ENCODE measurements around the gene CDH4. TPM values are rescaled to one million over a fixed set of nuclear protein-coding genes. Genes with fewer than 3 reads are reported as not detected.

Gene CDH4
- total RNA-seq, 2 experiments from 2014 or later: 0.06 to 0.08 TPM

DNA sequence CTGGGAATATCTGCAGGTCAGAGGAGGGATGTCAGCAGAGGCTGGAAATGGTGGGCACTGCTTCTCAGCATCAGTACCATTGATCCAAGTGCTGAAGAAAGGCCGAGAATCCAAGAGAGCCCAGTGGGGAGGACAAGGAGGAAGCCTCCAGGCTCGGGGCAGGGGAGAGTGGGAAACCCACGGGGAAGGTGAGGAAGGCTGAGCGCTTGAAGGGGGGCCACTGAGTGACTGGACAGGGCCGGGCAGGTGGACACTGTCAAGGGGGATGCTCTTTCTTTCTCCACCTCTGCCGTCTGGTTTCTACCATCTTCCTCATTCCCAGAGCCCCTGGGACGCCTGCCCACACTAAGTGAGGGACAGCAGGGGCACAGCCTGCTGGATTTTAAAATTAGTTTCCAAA lies 335.0 kb downstream of the CDH4 start:
- H3K4me3 Mint-ChIP-seq: no peak overlapping the region
- no peaks in the 10 kb centered on the region for H3K27me3 Mint-ChIP-seq
- H3K27ac Mint-ChIP-seq: no peak overlapping the region
- H3K36me3 Mint-ChIP-seq: no peaks in the 10 kb centered on the region
- no peak for DNase-seq
- H3K4me1 Mint-ChIP-seq: no peaks in the 10 kb centered on the region
- H3K9me3 Mint-ChIP-seq: peaks cover 4% of the 10 kb centered on the region

GRCh38 chr20:61587681-61588289 lies 335.7 kb downstream of the CDH4 start:
- DNase-seq: no peak
- peaks cover 9% of the 10 kb centered on the region for H3K9me3 Mint-ChIP-seq
- H3K4me3 Mint-ChIP-seq: no peak overlapping the region
- H3K36me3 Mint-ChIP-seq: no peaks in the 10 kb centered on the region
- H3K27ac Mint-ChIP-seq: no peak overlapping the region
- H3K4me1 Mint-ChIP-seq: no peaks in the 10 kb centered on the region
- no peaks in the 10 kb centered on the region for H3K27me3 Mint-ChIP-seq

- no peak overlapping the region for H3K4me3 Mint-ChIP-seq
- H3K4me1 Mint-ChIP-seq: no peaks in the 10 kb centered on the region
- H3K36me3 Mint-ChIP-seq: no peaks in the 10 kb centered on the region
- no peak for DNase-seq
- no peaks in the 10 kb centered on the region for H3K27me3 Mint-ChIP-seq
- peaks cover 10% of the 10 kb centered on the region for H3K9me3 Mint-ChIP-seq
- no peak overlapping the region for H3K27ac Mint-ChIP-seq
These were observed 336.6 kb downstream of the CDH4 start for GRCh38 chr20:61588411-61589385.

DNA sequence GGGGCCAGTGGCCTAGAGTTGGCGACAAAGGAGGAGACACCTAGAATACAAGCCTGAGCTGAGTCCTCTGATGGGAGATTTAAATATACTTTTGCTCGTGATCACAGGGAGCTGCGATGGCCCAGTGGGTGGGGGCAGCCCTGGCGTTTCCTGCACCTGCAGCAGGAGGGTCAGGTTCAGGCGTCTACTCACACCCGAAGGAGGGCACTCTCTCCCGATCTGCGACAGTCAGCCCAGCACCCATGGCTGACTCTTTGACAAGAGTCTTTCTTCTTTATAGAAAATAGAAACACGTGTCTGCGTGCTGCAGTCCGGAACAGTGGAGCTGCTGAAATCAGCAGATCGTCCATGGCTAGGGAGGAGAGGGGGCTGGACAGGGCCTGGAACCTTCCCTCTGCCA lies 338.2 kb downstream of the CDH4 start:
- no peaks in the 10 kb centered on the region for H3K27me3 Mint-ChIP-seq
- no peak overlapping the region for H3K4me3 Mint-ChIP-seq
- H3K4me1 Mint-ChIP-seq: no peaks in the 10 kb centered on the region
- H3K9me3 Mint-ChIP-seq: peaks cover 10% of the 10 kb centered on the region
- H3K36me3 Mint-ChIP-seq: no peaks in the 10 kb centered on the region
- no peak overlapping the region for H3K27ac Mint-ChIP-seq
- no peak for DNase-seq

DNA sequence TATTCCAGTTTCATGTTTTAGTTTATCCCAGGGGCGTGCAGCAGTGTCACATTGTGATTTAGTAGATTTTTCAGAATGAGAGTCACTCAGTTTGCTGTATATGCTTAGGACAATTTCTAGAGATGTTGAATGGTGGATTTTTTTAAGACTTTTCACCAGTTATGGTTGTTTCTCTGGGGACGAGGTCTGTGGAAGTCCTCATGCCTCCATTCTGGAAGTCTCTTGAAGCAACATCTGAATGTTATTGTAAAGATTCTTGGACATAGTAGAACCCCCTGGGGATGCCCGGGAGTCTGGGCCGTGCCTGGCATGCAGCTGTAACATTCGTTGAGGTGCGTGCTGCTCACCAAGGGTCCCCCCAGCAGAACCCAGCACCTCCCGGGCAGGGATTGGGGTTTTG lies 341.5 kb downstream of the CDH4 start:
- no peak overlapping the region for H3K27ac Mint-ChIP-seq
- peaks cover 17% of the 10 kb centered on the region for H3K9me3 Mint-ChIP-seq
- no peak for DNase-seq
- H3K36me3 Mint-ChIP-seq: no peaks in the 10 kb centered on the region
- no peaks in the 10 kb centered on the region for H3K27me3 Mint-ChIP-seq
- H3K4me3 Mint-ChIP-seq: no peak overlapping the region
- H3K4me1 Mint-ChIP-seq: no peaks in the 10 kb centered on the region

GRCh38 chr20:61594198-61594597 lies 342.1 kb downstream of the CDH4 start:
- no peaks in the 10 kb centered on the region for H3K36me3 Mint-ChIP-seq
- no peaks in the 10 kb centered on the region for H3K27me3 Mint-ChIP-seq
- H3K9me3 Mint-ChIP-seq: peaks cover 17% of the 10 kb centered on the region
- H3K27ac Mint-ChIP-seq: no peak overlapping the region
- H3K4me3 Mint-ChIP-seq: no peak overlapping the region
- no peak for DNase-seq
- no peaks in the 10 kb centered on the region for H3K4me1 Mint-ChIP-seq

DNA sequence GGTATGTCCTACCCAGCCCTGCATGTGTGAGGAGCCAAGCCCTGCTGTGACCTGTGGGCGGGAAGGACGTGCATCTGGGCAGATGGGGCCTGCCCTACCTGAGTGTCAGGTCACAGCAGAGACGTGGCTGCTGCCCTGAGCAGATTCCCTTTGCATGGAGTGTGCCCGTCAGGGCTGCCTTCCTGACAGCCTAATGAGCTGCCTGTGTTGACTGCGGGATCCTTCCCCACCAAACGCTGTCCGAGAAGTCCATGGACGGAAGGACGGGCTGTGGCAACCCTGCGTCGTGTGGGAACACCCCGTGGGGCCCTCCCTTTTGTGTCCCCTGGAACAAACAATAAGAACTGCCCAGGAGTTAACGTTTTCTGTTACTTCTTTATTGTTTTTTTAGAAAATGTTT lies 343.2 kb downstream of the CDH4 start:
- no peak for DNase-seq
- Mint-ChIP-seq H3K9me3 (peaks cover 17% of the 10 kb centered on the region), H3K4me3 (no peak overlapping the region), H3K4me1 (no peaks in the 10 kb centered on the region), H3K27me3 (no peaks in the 10 kb centered on the region), H3K27ac (no peak overlapping the region), H3K36me3 (no peaks in the 10 kb centered on the region)

DNA sequence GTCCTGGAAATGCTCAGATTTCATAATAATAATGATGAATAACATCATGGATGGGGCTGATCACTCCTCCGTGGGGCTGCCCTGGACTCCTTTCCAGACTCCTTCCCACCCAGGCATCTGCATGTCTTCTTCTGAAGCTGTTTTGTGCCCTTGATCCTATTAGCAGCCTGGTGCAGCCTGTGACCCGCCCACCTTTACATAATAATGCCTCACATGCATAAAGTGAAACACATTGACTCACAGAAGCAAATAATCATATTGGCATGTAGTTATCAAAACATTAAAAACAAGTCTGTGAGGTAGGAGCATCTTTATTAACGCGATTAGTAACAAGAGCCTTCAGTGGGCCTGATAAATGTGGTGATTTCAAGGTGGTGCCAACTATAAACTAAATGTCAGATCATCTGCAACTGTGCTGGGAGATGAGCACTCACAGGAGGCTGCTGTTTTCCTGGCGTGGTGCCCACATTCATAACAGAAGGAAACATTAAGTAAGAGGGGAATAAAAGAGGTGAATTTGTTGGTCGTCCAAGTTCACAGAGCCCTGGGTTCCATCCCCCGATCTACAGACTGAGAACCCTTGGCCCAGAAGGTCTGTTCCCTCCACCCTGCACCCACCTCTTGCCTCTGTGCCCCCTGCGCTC lies 344.7 kb downstream of the CDH4 start:
- Mint-ChIP-seq H3K4me1 (no peaks in the 10 kb centered on the region), H3K36me3 (no peaks in the 10 kb centered on the region), H3K27ac (no peak overlapping the region), H3K9me3 (peaks cover 13% of the 10 kb centered on the region), H3K4me3 (no peak overlapping the region), H3K27me3 (no peaks in the 10 kb centered on the region)
- DNase-seq: no peak

- Mint-ChIP-seq H3K9me3 (peaks cover 8% of the 10 kb centered on the region), H3K4me1 (no peaks in the 10 kb centered on the region), H3K36me3 (no peaks in the 10 kb centered on the region), H3K27ac (no peak overlapping the region), H3K27me3 (no peaks in the 10 kb centered on the region), H3K4me3 (no peak overlapping the region)
- no peak for DNase-seq
These were observed 345.9 kb downstream of the CDH4 start for GRCh38 chr20:61597996-61598395.

DNA sequence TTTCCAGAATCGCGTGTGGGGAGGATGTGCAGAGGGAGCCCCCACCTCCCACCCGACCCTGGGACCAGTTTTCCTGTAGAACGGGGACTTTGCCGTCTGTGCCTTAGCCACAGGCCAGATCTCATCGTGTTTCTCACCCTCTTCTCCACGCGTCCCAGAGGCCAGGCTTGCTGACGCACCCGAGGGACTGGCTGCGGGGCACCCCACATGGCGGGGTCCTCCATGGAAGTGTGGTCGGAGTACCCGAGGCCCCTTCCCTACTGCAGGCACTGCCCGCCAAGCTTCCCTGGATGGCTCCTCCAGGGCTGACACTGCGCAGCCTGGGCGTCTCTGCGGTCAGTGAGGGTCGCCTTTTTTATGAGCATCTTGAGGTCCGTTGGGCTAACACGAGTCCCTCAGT lies 346.5 kb downstream of the CDH4 start:
- no peak overlapping the region for H3K4me3 Mint-ChIP-seq
- H3K4me1 Mint-ChIP-seq: no peaks in the 10 kb centered on the region
- H3K27me3 Mint-ChIP-seq: no peaks in the 10 kb centered on the region
- H3K27ac Mint-ChIP-seq: no peak overlapping the region
- peaks cover 9% of the 10 kb centered on the region for H3K9me3 Mint-ChIP-seq
- DNase-seq: no peak
- no peaks in the 10 kb centered on the region for H3K36me3 Mint-ChIP-seq

- Mint-ChIP-seq H3K4me3 (no peak overlapping the region), H3K27ac (no peak overlapping the region), H3K27me3 (no peaks in the 10 kb centered on the region), H3K36me3 (no peaks in the 10 kb centered on the region), H3K9me3 (peaks cover 9% of the 10 kb centered on the region), H3K4me1 (no peaks in the 10 kb centered on the region)
- no peak for DNase-seq
These were observed 347.0 kb downstream of the CDH4 start for GRCh38 chr20:61599061-61599531.

DNA sequence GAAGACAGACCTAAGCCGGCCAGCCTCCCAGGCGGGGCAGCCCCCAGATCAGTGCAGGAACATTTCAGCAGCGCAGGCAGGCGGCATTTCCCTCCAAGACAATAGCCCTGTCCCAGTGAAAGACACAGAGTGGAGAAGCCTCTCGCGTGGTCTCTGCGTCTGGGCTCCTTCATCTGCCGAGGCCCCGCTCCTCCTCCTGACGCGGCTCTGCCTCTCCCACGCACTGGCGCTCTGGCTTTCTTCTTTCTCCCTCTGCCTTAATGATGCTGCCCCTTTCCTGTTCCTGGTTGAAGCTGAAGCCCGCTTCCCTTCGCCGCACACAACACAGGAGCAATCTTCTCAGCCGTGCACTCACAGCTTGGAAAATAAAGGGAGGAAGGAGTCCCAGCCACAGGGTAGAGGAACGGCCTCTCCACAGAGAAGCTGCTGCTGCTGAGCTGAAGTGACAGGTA lies 347.5 kb downstream of the CDH4 start:
- H3K27ac Mint-ChIP-seq: no peak overlapping the region
- H3K27me3 Mint-ChIP-seq: no peaks in the 10 kb centered on the region
- no peaks in the 10 kb centered on the region for H3K4me1 Mint-ChIP-seq
- peaks cover 9% of the 10 kb centered on the region for H3K9me3 Mint-ChIP-seq
- no peaks in the 10 kb centered on the region for H3K36me3 Mint-ChIP-seq
- DNase-seq: no peak
- H3K4me3 Mint-ChIP-seq: no peak overlapping the region

- Mint-ChIP-seq H3K9me3 (peaks cover 9% of the 10 kb centered on the region), H3K36me3 (no peaks in the 10 kb centered on the region)
- DNase-seq: no peak
These were observed 348.0 kb downstream of the CDH4 start for GRCh38 chr20:61600016-61600415.

DNA sequence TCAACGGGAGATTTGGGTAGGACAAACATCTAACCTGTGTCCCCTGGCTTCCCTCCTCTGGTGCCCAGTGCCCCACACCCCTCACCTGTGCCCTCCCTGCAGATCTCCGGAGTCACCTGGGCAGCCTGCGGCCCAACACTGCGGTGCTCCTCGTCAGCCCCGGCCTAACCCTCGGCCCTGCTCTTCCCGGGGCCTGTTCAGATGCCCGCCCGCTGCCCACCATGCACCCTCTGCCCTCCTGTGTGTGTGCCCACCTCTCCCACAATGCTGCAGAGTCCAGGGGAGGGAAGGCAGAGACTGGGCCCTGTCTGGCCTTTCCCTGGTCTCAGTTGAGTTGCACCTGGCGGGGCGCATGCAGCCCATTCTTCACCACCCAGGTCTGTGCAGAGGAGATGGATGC lies 349.3 kb downstream of the CDH4 start:
- DNase-seq: no peak
- Mint-ChIP-seq H3K27ac (no peak overlapping the region), H3K4me1 (no peaks in the 10 kb centered on the region), H3K9me3 (peaks cover 5% of the 10 kb centered on the region), H3K27me3 (no peaks in the 10 kb centered on the region), H3K4me3 (no peak overlapping the region), H3K36me3 (no peaks in the 10 kb centered on the region)

More at GRCh38 chr20:61600016-61600415, 348.0 kb downstream of the CDH4 start:
- Mint-ChIP-seq H3K4me3 (no peak overlapping the region), H3K27me3 (no peaks in the 10 kb centered on the region), H3K27ac (no peak overlapping the region), H3K4me1 (no peaks in the 10 kb centered on the region)

- no peaks in the 10 kb centered on the region for H3K27me3 Mint-ChIP-seq
- H3K4me3 Mint-ChIP-seq: no peak overlapping the region
- no peak for DNase-seq
- H3K36me3 Mint-ChIP-seq: no peaks in the 10 kb centered on the region
- no peak overlapping the region for H3K27ac Mint-ChIP-seq
- peaks cover 3% of the 10 kb centered on the region for H3K9me3 Mint-ChIP-seq
- H3K4me1 Mint-ChIP-seq: no peaks in the 10 kb centered on the region
These were observed 349.8 kb downstream of the CDH4 start for GRCh38 chr20:61601853-61602252.

All from activated naive CD8-positive, alpha-beta T cell treated with anti-CD3 and anti-CD28 coated beads for 36 hours (primary cell).